Type B pancreatic cell (in vitro differentiated cells): Measurements from ENCODE around the gene LEP. TPM values are rescaled to one million over a fixed set of nuclear protein-coding genes. Genes with fewer than 3 reads are reported as not detected.
A peak's percentile ranks its signal among the peaks of the same experiment; 100 is the strongest.

Experiments
- DNase-seq: peaks from one replicate; pipeline ENCODE4 v3.0.0; 2021; ENCODE audit warnings: mixed read lengths; ENCODE audit not compliant: unreplicated experiment; ENCODE audit errors: extremely low spot score
- H3K27ac Mint-ChIP-seq: 2 replicates; pipeline ENCODE4 v1.8.0; 2021; ENCODE audit warnings: mild to moderate bottlenecking, mixed read lengths
- H3K27me3 Mint-ChIP-seq: 2 replicates; pipeline ENCODE4 v1.8.0; 2021; ENCODE audit warnings: mixed read lengths
- H3K36me3 Mint-ChIP-seq: 2 replicates; pipeline ENCODE4 v1.8.0; 2021; ENCODE audit warnings: mixed read lengths
- H3K4me1 Mint-ChIP-seq: one replicate; pipeline ENCODE4 v1.8.0; 2021; ENCODE audit warnings: mixed read lengths; ENCODE audit not compliant: unreplicated experiment
- H3K4me3 Mint-ChIP-seq: 2 replicates; pipeline ENCODE4 v1.8.0; 2021; ENCODE audit warnings: mild to moderate bottlenecking, mixed read lengths
- H3K9me3 Mint-ChIP-seq: 2 replicates; pipeline ENCODE4 v1.8.0; 2021; ENCODE audit warnings: mixed read lengths
- CTCF ChIP-seq: fragments of 200-600 bp; sonication (generic); conservative IDR thresholded peaks from 2 replicates; pipeline ENCODE4 v1.5.0; 2021; ENCODE audit warnings: antibody characterized with exemption, mild to moderate bottlenecking
- total RNA-seq: library from RNA; stranded (reverse); gene quantifications from 2 replicates; pipeline ENCODE4 v1.2.1, GENCODE V29; 2021; ENCODE audit warnings: low replicate concordance

LEP gene
- total RNA-seq, 1 donor from 2014 or later: not detected

- H3K27me3 Mint-ChIP-seq: peaks cover 55% of the 10 kb centered on the region
- DNase-seq: no peak
- peak overlapping the region; percentile 9 for H3K4me3 Mint-ChIP-seq
- H3K36me3 Mint-ChIP-seq: no peaks in the 10 kb centered on the region
- peaks cover 8% of the 10 kb centered on the region for H3K4me1 Mint-ChIP-seq
- no peak overlapping the region for H3K27ac Mint-ChIP-seq
- no peak for TF ChIP-seq CTCF
- no peaks in the 10 kb centered on the region for H3K9me3 Mint-ChIP-seq
These were observed 40.7 kb upstream of the LEP start for GRCh38 chr7:128200376-128200775.

DNA sequence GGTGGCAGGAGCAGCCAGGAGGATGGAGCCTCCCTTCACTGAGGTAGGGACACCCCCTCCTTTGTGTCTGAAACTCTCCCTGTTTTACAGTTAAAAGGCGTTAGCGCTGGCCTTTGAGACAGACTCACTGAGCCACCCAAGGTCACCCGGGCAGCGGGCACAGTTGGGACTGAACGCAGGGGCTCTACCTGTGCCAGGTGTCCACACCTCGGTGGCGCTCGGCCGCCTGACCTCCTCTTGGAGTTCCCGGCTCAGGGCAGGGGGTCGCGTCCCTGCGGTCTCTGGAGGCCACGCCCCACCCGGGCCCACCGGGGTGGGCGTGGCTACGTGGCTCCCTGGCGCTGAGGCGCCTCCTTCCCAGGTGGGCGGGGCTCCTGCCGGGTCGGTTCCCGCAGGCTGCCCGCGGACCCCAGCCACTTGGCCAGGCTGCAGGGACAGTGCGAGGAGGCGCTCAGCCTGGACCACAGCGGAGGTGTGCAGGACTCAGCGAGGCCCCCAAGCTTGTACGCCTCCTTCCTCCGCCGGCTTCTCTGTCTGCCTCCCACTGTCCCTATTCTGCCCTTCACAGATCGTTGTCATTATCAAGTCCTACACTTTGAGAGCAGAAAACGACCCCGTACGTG, 39.9 kb upstream of the LEP start:
- Mint-ChIP-seq H3K36me3 (no peaks in the 10 kb centered on the region), H3K27me3 (peaks cover 60% of the 10 kb centered on the region), H3K4me1 (peaks cover 8% of the 10 kb centered on the region), H3K4me3 (peak overlapping the region; percentile 77), H3K9me3 (no peaks in the 10 kb centered on the region), H3K27ac (no peak overlapping the region)
- no peak for TF ChIP-seq CTCF
- DNase-seq: peak; percentile 67

DNA sequence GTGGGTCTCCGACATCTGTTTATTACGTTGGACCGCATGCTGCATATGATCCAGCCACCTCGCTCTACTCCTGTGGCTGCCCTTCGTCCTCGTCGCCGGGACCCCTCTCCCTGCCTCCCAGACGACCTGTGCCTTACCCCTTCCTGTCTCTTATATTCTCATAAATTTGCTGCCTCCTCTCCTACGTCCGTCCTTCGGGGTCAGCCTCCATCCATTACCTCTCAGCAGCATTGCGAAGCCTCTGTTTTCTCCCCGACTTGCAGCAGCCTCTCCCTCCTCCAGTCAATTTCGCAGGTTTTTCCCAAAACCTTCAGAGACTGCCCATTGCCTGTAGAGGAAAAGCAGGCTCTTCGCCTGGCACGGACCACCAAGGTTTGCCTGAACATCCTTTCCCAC, 39.4 kb upstream of the LEP start:
- TF ChIP-seq CTCF: no peak
- DNase-seq: peak; percentile 47
- Mint-ChIP-seq H3K4me1 (peaks cover 8% of the 10 kb centered on the region), H3K27me3 (peaks cover 60% of the 10 kb centered on the region), H3K4me3 (peak overlapping the region; percentile 77), H3K27ac (peak overlapping the region; percentile 1), H3K36me3 (no peaks in the 10 kb centered on the region), H3K9me3 (no peaks in the 10 kb centered on the region)

DNA sequence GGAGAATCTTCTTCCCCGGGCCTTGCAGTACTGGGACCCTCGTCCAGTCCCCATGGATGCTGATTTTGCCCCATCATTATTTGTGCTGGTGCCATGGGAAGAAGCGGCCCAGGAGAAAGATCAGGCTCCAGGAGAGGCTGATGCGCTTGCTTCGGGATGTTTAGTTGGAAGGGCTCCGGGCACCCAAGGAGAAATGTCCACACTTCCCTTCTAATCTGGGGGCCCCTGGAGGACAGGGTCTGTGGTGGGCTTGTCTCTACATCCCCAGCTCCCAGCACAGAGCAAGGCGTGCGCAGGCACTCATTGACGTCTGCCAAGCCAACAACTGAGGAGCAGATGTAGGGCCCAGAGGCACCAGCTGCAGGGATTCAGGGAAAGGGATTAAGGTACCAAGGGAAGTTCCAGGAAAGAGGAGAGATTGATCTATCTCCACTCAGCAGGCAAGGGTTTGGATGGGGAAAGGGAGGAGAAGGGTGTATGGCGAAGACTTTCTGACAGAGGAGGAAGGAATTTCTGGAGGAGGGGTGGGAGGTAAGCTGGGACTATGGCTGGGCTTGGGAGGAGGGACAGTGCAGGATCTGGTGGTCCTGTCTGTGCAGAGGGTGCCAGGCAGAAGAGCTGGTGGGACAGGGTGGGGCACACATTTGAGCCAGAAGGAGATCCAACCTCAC, 38.7 kb upstream of the LEP start:
- Mint-ChIP-seq H3K27ac (peak overlapping the region; percentile 1), H3K4me1 (peaks cover 8% of the 10 kb centered on the region), H3K27me3 (peaks cover 63% of the 10 kb centered on the region), H3K4me3 (peak overlapping the region; percentile 77), H3K9me3 (no peaks in the 10 kb centered on the region), H3K36me3 (no peaks in the 10 kb centered on the region)
- TF ChIP-seq CTCF: no peak
- no peak for DNase-seq

DNA sequence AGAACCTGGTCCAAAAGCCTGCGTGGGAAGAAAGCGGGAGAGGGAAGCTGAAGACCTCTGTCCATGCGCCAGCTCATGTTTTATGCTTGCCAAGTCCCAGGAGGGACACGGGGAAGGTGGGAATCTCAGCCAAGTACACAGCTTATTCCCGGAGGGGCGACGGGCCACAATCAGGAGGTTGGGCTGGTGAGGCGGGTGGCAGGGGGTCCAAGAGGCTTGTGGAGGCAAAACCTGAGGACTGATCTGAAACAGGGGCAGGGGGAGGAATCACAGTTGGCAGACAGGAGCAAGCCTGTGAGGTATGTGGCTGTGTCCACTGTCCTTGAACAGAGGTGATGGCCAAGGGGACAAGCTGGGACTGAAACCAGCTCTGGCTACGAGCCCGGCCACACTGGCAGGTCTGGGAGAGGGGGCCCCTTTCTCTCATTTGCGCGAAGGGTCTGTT, 38.0 kb upstream of the LEP start:
- no peak for TF ChIP-seq CTCF
- H3K9me3 Mint-ChIP-seq: no peaks in the 10 kb centered on the region
- DNase-seq: peak; percentile 60
- H3K27me3 Mint-ChIP-seq: peaks cover 63% of the 10 kb centered on the region
- no peak overlapping the region for H3K27ac Mint-ChIP-seq
- no peaks in the 10 kb centered on the region for H3K36me3 Mint-ChIP-seq
- peaks cover 8% of the 10 kb centered on the region for H3K4me1 Mint-ChIP-seq
- no peak overlapping the region for H3K4me3 Mint-ChIP-seq
